ENCODE results near the gene SLC36A2.

Gene SLC36A2

DNA sequence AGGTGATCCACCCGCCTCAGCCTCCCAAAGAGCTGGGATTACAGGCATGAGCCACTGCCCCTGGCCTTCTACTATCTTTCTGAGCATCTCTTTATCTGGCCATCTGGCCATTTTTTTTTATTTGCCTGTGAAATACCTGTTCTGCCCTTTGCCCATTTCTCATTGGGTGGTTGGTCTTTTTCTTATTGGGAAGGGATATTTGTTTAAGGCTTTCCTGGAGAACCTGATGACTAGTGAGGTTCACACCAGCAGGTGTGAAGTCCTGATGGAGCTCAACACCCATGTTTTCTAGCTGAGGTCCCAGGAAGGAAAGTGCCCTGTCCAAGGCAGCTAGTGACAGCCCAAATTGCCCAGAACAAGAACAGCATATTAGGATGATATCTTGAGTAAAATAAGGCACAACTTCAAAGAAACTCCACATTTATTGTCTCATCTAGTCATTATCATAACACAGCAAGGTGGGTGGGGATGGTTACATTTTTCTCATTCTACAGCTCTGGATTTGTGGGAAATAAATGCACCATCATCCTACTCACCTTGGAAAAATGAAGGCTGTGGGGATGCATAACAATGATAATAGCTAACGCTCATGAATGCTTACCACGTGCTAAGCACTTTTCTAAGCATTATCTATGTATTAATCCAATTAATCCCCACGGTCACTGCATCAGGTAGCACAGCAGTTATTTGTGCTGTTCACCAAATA, 64.1 kb downstream of the SLC36A2 start:
- DNase-seq (ENCODE audit: low read depth in 2 of 2), result no peak

GRCh38 chr5:151281001-151281639, 66.2 kb downstream of the SLC36A2 start:
- DNase-seq (ENCODE audit: low read depth in 2 of 2), result no peak

GRCh38 chr5:151280443-151280842, 66.9 kb downstream of the SLC36A2 start:
- no peak for DNase-seq (ENCODE audit: low read depth in 2 of 2)

DNA sequence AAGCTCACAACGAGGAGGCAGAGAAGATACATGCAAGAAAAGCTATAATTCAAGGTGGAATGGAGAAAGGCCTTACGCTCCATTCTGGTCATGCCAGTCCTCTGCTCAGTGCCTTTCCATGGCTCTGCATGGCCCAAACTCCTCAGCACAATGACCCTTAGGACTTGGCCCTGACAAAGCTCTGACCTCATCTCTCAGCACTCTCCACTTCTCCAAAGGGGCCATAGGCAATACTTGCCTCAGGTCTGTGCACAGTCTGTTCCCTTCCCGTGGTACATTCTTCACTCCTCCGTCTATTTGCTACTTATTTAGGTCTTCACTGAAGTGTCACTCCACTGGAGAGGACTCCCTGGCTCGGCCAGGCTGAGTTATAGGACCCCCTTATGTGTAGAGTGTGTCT, 68.5 kb downstream of the SLC36A2 start:
- DNase-seq (ENCODE audit: low read depth in 2 of 2), result no peak

GRCh38 chr5:151275803-151276202, 71.6 kb downstream of the SLC36A2 start:
- no peak for DNase-seq (ENCODE audit: low read depth in 2 of 2)

DNA sequence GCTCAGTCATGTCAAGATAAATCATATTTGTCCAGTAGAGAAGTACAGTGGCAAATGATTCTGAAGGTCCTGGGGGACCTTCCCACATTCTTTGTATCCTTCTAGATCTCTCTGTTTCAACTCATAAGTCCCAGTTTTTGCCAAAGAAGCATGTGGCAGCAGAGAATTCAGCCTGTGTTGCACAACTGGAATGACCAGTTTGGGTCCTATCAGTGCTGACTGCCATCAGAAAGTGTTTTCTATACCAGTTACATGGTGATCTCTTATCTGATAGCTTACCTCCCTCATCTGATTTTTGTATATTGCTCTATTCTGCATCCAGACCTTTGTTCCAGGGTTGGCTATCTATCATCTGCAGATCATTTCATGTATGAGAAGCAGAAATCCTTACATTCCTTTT, 72.7 kb downstream of the SLC36A2 start:
- no peak for DNase-seq (ENCODE audit: low read depth in 2 of 2)

DNA sequence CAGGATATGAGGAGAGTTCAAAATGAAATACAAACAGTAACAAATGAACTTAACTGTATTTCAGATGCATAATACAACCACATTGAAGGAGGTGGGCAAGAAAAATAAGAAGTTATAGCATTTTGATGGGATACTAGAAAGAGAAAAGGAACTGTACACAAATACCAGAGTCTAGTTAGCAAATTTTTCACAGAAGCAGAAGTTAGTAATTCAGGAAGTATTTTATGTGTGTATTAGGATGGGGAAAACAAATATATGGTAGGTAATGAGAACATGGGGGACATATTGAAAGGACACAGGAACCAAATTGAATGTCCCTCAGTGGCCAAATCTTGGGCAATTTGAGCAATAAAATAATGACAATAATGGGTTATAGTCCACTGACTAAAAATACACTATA, 76.0 kb downstream of the SLC36A2 start:
- no peak for DNase-seq (ENCODE audit: low read depth in 2 of 2)

- no peak for DNase-seq (ENCODE audit: low read depth in 2 of 2)
Observed at GRCh38 chr5:151270599-151270998, 76.8 kb downstream of the SLC36A2 start.

- DNase-seq (ENCODE audit: low read depth in 2 of 2), result no peak
Observed at GRCh38 chr5:151267491-151268260, 79.7 kb downstream of the SLC36A2 start.

Measured in stimulated activated CD4-positive, alpha-beta T cell treated with anti-CD3 and anti-CD28 coated beads, Interleukin-12 subunit alpha, Interleukin-12 subunit beta, amount 100 ng/mL, for 24 hours (primary cell).